ENCODE measurements around the gene ZNF536. TPM values are rescaled to one million over a fixed set of nuclear protein-coding genes. Genes with fewer than 3 reads are reported as not detected.

ZNF536 gene
- total RNA-seq, 1 donor from 2014 or later, result 28.1 TPM

- DNase-seq, result no peak
These were observed 192.4 kb downstream of the ZNF536 start for GRCh38 chr19:30564551-30565011.

DNA sequence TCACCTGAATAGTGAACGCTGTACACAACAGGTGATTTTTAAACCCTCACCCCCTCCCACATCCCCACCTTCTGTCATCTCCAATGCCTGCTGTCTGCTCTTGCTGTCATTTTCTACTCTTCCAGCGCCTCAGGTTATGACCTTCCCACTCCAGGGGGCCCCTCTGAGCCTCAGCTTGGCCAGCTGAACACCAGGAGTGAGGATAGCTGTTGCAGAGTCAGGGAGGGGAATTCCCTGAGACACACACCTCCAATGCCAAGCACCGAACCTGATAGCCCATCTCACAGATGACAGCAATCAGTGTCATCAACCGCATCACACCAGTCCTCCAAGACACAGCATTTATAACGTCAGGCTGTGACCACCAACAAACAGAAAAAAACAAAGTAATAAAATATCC lies 193.5 kb downstream of the ZNF536 start:
- no peak for DNase-seq

- DNase-seq, result no peak
These were observed 194.7 kb downstream of the ZNF536 start for GRCh38 chr19:30566681-30567420.

GRCh38 chr19:30567536-30568232 lies 195.5 kb downstream of the ZNF536 start:
- no peak for DNase-seq

GRCh38 chr19:30570194-30570593 lies 198.0 kb downstream of the ZNF536 start:
- DNase-seq, result no peak

DNA sequence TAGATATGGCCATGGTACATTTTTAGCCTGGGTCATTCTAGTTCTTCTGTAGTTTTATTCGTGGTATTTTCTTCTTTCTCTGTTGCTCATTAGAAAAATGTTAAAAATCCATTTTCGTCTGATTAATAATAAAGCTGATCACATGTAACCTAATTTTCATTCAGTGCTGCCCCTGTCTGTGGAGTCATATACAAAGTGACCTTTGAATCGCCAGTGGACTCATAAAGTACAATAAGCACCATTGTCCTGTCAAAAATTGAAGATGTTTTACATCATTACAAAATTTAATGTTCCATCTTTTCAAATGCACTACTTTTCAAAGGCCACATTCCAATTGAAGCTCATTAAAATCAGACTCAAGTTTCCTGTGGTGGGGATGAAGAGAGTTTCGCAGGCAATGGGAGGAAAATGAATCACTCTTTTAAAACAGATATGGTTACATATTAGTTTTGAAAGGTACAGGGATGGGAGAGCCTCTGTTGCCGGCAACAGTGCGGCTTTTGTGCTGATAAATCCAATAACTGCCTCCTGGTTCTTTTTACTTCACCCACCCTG lies 205.4 kb downstream of the ZNF536 start:
- no peak for DNase-seq

DNA sequence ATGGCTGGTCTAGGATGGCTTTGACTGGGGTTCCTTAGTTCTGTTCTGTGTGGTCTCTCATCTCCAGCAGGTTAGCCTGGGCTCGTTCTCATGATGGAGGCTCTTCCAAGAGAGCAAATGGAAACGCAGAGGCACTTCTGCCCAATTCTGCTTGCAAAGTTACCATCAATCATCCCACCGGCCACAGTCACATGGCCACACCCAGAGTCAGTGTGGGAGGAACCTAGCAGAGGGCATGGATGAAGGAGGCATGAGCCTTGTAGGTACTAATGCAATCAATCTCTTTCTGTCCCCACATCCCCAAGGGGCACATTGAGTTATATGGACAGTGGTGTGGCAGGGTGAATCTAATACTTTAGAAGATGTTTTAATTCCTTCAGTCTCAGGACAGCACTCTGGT lies 207.2 kb downstream of the ZNF536 start:
- no peak for DNase-seq

DNA sequence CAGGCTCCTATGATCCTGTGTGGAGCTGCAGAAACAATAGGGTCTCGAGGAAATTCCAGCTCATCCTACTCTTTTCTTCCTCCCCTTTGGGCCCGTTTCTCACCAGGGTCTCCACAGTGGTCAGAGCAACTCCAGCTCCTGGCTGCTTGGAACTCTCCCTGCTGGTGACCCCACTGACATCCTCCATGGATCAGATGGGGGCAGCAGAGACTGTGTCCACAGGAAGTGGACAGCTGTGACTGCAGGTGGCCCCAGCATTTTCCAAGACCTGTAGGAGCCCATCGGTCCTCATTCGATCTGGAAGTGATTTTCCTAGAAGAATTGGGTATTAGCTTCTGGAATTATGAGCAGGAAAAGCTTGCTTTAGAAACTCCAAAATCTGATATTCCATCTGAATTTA lies 208.5 kb downstream of the ZNF536 start:
- no peak for DNase-seq

DNA sequence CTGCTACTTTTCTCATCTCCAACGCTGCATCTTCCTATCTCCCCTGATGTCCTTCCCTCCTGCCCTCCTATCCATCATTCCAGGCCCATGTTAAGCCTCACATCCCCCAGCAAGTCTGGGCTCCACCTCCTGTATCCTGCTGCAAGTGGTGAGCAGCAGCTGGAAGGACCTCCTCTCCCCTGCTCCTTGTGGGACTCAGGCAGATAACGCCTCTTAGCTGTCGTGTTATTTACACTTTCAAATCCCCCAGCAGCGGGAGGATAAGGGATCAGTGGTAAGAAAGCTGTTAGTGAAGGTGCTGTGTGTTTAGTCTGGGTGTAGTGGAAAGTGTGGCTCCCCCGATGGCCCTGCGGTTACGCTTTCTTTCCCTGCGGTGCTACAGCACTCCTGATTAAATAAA lies 211.9 kb downstream of the ZNF536 start:
- DNase-seq, result no peak

GRCh38 chr19:30587869-30588268 lies 215.7 kb downstream of the ZNF536 start:
- DNase-seq, result no peak

DNA sequence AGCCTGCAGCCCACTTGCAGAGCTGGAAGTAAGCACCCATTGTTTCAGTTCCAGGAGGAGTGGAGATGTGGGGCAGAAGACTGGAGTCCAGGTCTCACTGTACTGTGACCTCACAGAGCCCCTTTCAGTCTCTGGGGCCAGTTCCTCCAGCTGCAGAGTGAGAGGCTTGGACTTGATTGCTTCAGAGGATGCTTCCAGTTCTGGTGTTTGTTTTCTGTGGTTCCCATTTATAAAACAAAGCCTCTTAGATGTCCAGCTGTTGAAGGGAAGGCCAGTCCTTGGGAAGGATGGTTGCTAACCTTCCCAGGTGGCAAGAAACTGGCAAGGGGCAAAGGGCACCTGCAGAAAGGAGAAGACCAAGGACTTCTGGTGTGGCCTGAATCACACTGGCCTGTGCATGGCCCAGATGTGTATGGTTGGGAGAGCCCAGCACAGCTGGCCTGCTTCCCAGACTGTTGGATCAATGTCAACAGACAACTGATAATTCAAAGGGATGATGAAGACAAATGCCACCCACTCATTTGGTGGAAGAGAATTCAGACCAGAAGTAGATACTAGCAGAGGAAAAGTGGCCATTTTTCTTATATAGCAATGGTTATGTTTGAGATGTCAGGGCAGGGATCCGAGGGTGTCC lies 218.5 kb downstream of the ZNF536 start:
- DNase-seq, result no peak

GRCh38 chr19:30593356-30593755 lies 221.2 kb downstream of the ZNF536 start:
- no peak for DNase-seq

DNA sequence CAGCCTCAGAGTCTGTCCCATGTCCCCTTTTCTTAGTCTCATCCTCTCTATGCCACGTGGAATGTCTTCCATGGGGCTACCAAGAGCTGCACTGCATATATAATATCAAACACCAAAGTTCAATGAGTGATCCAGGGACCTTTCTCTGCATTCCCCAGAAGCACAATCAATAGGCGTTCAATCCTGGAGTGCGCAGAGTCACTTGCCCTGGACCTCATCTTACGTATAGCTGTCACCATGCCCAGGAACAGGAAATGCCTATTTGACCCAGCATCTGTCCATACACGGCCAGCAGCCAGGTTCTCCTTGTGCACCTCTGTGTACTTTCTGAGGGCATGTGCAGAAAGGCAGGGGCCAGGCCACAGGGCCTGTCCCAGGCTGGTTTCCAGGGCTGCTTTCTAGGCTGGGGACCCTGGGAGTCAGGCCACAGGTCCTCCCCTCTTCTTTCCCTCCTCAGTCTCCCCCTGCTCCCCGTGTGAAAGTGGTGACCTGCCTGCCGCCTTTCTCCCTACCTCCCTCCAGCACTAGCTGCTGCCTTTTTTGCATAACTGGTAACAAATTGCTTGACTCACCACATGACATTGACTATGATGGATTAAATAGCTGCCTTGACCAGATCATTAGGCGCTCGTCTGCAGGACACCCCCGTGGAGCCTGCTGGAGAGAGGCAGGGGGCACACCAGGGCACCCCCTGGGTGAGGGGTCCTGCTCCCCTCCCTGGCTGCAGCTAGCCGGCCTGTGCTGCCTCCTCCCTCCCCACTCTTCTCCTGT lies 222.0 kb downstream of the ZNF536 start:
- DNase-seq, result no peak

DNA sequence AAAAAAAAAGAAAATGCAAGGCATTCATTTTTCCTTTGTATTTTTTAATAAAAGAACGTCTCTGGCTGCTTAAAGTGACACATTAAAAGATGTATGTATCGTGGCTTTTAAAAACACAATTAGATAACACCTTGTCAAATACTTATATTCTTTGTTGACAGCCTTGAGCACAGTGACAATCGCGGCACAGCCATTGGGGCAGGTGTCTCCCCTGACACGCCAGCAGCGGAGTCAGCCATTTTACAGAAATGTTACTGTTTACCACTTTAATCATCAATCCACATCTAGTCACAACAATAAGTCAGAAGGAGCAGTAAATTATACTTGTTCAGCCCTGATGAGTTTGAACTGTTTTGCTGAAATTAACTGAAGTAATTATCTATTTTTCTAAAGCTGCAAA lies 224.1 kb downstream of the ZNF536 start:
- DNase-seq, result no peak

- DNase-seq, result no peak
These were observed 224.7 kb downstream of the ZNF536 start for GRCh38 chr19:30596813-30597399.

GRCh38 chr19:30598688-30599087 lies 226.5 kb downstream of the ZNF536 start:
- no peak for DNase-seq

- DNase-seq, result no peak
These were observed 230.6 kb downstream of the ZNF536 start for GRCh38 chr19:30602661-30603350.

DNA sequence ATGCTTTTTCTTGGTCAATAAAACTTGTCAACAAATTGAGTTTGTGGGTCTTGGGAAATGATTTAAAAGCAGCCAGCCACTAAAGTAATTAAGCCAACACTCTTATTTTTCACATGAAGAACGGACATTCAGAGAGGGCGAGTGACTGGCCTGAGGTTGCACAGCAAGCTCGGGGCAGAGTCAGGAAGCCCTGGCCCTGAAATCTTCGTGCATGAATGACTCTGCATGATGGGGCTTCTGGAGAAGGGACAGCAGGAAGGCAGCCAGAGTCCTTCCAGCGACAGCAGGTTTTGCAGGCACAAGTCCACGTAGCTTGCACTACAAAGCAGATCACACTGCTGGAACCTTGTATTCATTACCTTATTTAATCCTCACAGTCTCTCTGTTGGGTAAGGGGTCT lies 232.5 kb downstream of the ZNF536 start:
- DNase-seq, result no peak

DNA sequence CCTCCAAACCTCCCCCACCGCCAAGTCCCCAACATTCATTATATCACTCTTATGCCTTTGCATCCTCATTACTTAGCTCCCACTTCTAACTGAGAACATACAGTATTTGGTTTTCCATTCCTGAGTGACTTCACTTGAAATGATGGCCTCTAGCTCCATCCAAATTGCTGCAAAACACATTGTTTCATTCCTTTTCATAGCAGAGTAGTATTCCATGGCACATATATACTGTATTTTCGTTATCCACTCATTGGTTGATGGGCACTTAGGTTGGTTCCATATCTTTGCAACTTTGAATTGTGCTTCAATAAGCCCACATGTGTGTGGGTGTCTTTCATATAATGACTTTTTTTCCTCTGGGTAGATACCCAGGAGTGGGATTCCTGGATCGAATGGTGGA lies 233.1 kb downstream of the ZNF536 start:
- DNase-seq, result no peak

GRCh38 chr19:30606114-30607050 lies 234.2 kb downstream of the ZNF536 start:
- no peak for DNase-seq

All from occipital lobe (tissue), 2 donors.